PC-3 (cell line): Measurements from ENCODE around the gene NAA40. TPM values are rescaled to one million over a fixed set of nuclear protein-coding genes. Genes with fewer than 3 reads are reported as not detected.
A peak's percentile ranks its signal among the peaks of the same experiment; 100 is the strongest.

Experiments
- ATAC-seq: fragments of 200-7000 bp; cut with Tn5 transposase; 2 replicates; pipeline ENCODE4 v1.9.1; 2020; ENCODE audit warnings: mild to moderate bottlenecking, moderate library complexity
- BruUV-seq: library from RNA; stranded (reverse); fragments of 400-500 nt; replicated peaks from 2 replicates; lab custom pipeline; 2021; lab: Mats Ljungman, UMichigan
- CTCF ChIA-PET: fragments of 300-600 bp; sonication (Branson Sonifier 250); formaldehyde crosslinking; loops from one replicate; lab custom pipeline; 2022; ENCODE audit warnings: antibody characterized with exemption; lab: Charles Lee
- POLR2A ChIA-PET: fragments of 300-600 bp; sonication (Branson Sonifier 250); formaldehyde crosslinking; loops from one replicate; lab custom pipeline; 2022; ENCODE audit warnings: antibody characterized with exemption; ENCODE audit not compliant: unreplicated experiment; lab: Charles Lee
- DNase-seq: peaks from one replicate; pipeline ENCODE4 v3.0.0-alpha.2; 2015
- H2AFZ ChIP-seq: fragments of 300-600 bp; sonication (generic); 2 replicates; pipeline ENCODE4 v1.6.0; 2016; ENCODE audit warnings: antibody characterized with exemption, low read length
- H3F3A ChIP-seq: fragments of 300-600 bp; sonication (generic); one replicate; pipeline ENCODE4 v1.6.0; 2017; ENCODE audit warnings: antibody characterized with exemption, low read length, control low read depth, mild to moderate bottlenecking; ENCODE audit not compliant: unreplicated experiment
- H3K27ac ChIP-seq: fragments of 300-600 bp; sonication (generic); 2 replicates; pipeline ENCODE4 v1.5.1; 2016; ENCODE audit warnings: mild to moderate bottlenecking, low read length
- H3K27me3 ChIP-seq: fragments of 300-600 bp; sonication (generic); 2 replicates; pipeline ENCODE4 v1.6.1; 2016; ENCODE audit warnings: low read length, mixed read lengths
- H3K36me3 ChIP-seq: fragments of 300-600 bp; sonication (generic); 2 replicates; pipeline ENCODE4 v1.6.1; 2016; ENCODE audit warnings: low read depth, mixed run types, low read length, mixed read lengths
- H3K4me1 ChIP-seq: fragments of 300-600 bp; sonication (generic); 2 replicates; pipeline ENCODE4 v1.5.1; 2016; ENCODE audit warnings: low read length; ENCODE audit not compliant: insufficient read depth
- H3K4me2 ChIP-seq: fragments of 300-600 bp; sonication (generic); 2 replicates; pipeline ENCODE4 v1.6.0; 2016; ENCODE audit warnings: low read length
- H3K4me3 ChIP-seq: fragments of 300-600 bp; sonication (generic); 2 replicates; pipeline ENCODE4 v1.5.1; 2016; ENCODE audit warnings: mild to moderate bottlenecking, low read length, mixed read lengths
- H3K79me2 ChIP-seq: fragments of 300-600 bp; sonication (generic); 2 replicates; pipeline ENCODE4 v1.6.1; 2017; ENCODE audit warnings: low read length, mixed read lengths
- H3K9ac ChIP-seq: fragments of 300-600 bp; sonication (generic); 2 replicates; pipeline ENCODE4 v1.6.0; 2016; ENCODE audit warnings: mild to moderate bottlenecking, low read length
- H3K9me2 ChIP-seq: fragments of 300-600 bp; sonication (generic); replicated peaks from 2 replicates; pipeline ENCODE4 v1.6.1; 2016; ENCODE audit warnings: mixed run types, low read length, mixed read lengths
- H3K9me3 ChIP-seq: fragments of 300-600 bp; sonication (generic); 2 replicates; pipeline ENCODE4 v1.6.1; 2016; ENCODE audit warnings: low read length, mixed read lengths
- H4K20me1 ChIP-seq: fragments of 300-600 bp; sonication (generic); 2 replicates; pipeline ENCODE4 v1.6.1; 2016; ENCODE audit warnings: low read length, mixed read lengths
- EZH2 ChIP-seq: fragments of 300-600 bp; sonication (generic); IDR thresholded peaks from one replicate; pipeline ENCODE4 v1.6.1; 2017; ENCODE audit warnings: antibody characterized with exemption, mild to moderate bottlenecking, low read length; ENCODE audit not compliant: unreplicated experiment
- EZH2phosphoT487 ChIP-seq: fragments of 300-600 bp; sonication (generic); IDR thresholded peaks from 2 replicates; pipeline ENCODE4 v1.6.1; 2018; ENCODE audit warnings: mild to moderate bottlenecking, antibody characterized with exemption, low read length, borderline replicate concordance
- intact Hi-C: fragments of 100-400 bp; cut with micrococcal nuclease; formaldehyde crosslinking; loops from 2 replicates; pipeline ENCODE4 v1.9.0; 2023
- total RNA-seq: library from RNA; depleted of rRNA; stranded (reverse); fragments of >200 nt; gene quantifications from 2 replicates; pipeline ENCODE4 v1.2.3, GENCODE V29; 2014
- TF ChIP-seq, protein P1 (sequence below): fragments of 300-600 bp; sonication (generic); conservative IDR thresholded peaks from 2 replicates; pipeline ENCODE4 v1.5.1; 2017; ENCODE audit warnings: antibody characterized with exemption, low read depth, mild to moderate bottlenecking, low read length

NAA40 gene
- total RNA-seq, 1 experiment from 2014 or later, result 20.9 TPM

DNA sequence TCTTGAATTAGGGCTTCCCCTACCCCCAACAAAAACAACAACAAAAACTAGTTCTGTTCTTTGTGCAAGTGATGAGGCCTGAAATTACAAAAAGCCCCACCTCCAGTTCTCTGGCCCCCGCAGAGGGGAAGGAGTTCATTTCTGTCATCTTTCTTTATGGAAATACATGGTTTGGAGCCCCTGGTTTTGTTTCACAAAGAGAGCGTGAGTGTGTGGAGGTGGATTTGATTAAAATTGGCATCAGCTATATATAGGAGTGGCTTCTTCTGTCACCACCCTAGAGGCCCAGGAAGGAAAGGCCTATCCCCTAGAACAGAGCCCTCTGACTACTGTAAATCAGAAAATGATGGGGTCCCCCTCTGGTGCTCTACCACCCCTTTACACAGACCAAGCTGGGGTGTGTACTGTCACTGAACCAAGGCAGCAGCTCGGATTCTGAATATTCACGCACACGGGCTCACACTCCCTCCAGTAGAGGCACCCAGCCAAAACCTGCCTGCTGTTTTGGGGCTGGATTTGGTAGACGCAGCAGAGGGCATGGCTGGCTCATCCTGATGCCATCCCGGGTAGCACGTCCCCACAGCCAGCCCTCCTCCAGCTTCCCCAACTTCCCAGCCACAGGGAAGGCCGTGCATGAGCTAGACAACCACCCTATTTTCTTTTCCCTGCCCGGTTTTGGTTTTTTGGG, 41.2 kb upstream of the NAA40 start:
- BruUV-seq, result no TSS peak
- Histone ChIP-seq H3K4me2 (no peak overlapping the region), H3K9ac (no peak overlapping the region), H4K20me1 (0 out of 2 replicates have a peak, but pooled peaks cover 6% of the 10 kb centered on the region), H3K4me1 (no peaks in the 10 kb centered on the region), H3K27ac (no peak overlapping the region), H3K36me3 (peaks cover 70% of the 10 kb centered on the region), H3K9me2 (no peaks in the 10 kb centered on the region), H3K9me3 (no peaks in the 10 kb centered on the region), H3F3A (no peaks in the 10 kb centered on the region), H3K79me2 (peaks cover 14% of the 10 kb centered on the region), H3K4me3 (no peak overlapping the region), H3K27me3 (no peaks in the 10 kb centered on the region), H2AFZ (no peak overlapping the region)
- intact Hi-C loops, result no loop called here
- POLR2A ChIA-PET, result interaction anchor here (0.6 kb wide), 1 partner anchor 59 kb away, joined by 4 read pairs; no protein-coding TSS in a partner anchor
- TF ChIP-seq EZH2, result no peak
- no peak for TF ChIP-seq EZH2phosphoT487
- TF ChIP-seq, protein P1, sequence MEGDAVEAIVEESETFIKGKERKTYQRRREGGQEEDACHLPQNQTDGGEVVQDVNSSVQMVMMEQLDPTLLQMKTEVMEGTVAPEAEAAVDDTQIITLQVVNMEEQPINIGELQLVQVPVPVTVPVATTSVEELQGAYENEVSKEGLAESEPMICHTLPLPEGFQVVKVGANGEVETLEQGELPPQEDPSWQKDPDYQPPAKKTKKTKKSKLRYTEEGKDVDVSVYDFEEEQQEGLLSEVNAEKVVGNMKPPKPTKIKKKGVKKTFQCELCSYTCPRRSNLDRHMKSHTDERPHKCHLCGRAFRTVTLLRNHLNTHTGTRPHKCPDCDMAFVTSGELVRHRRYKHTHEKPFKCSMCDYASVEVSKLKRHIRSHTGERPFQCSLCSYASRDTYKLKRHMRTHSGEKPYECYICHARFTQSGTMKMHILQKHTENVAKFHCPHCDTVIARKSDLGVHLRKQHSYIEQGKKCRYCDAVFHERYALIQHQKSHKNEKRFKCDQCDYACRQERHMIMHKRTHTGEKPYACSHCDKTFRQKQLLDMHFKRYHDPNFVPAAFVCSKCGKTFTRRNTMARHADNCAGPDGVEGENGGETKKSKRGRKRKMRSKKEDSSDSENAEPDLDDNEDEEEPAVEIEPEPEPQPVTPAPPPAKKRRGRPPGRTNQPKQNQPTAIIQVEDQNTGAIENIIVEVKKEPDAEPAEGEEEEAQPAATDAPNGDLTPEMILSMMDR, result no peak
- ATAC-seq (no peak), DNase-seq (no peak)
- CTCF ChIA-PET, result no interaction called here

DNA sequence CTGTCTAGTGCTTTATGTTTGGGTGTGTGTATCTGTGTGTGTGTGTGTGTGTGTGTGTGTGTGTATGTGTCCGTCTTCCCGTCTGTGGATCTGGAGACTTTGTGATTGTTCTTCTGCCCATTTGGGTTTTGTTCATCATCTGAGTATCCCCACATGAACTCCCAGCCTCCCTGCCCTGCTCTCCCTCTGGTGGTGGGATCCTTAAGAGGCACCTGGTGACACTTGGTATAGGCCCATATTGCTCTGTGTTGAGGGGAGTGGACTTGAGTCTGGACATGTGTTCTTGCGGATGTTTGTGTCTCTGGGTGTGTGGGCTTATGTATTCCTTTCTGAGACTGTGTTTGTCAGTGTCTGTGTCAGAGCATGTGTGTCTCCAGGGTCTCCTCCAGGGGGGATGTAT, 37.1 kb upstream of the NAA40 start:
- no peaks in the 10 kb centered on the region for H4K20me1 ChIP-seq
- H3K9me2 ChIP-seq, result no peaks in the 10 kb centered on the region
- H3K9ac ChIP-seq, result no peak overlapping the region
- intact Hi-C loops, result loop anchor here (1.0 kb wide), 1 partner anchor 64 kb away; no protein-coding TSS in a partner anchor
- no peak overlapping the region for H3K27ac ChIP-seq
- H3F3A ChIP-seq, result no peaks in the 10 kb centered on the region
- ATAC-seq (peak; percentile 68; the same call in 1 of the 2 replicates), DNase-seq (peak; percentile 41)
- H3K4me1 ChIP-seq, result no peaks in the 10 kb centered on the region
- POLR2A ChIA-PET, result no interaction called here
- peaks cover 69% of the 10 kb centered on the region for H3K36me3 ChIP-seq
- no peak overlapping the region for H2AFZ ChIP-seq
- H3K4me3 ChIP-seq, result no peak overlapping the region
- H3K27me3 ChIP-seq, result no peaks in the 10 kb centered on the region
- no TSS peak for BruUV-seq
- H3K9me3 ChIP-seq, result no peaks in the 10 kb centered on the region
- no peak overlapping the region for H3K4me2 ChIP-seq
- CTCF ChIA-PET, result no interaction called here
- H3K79me2 ChIP-seq, result no peaks in the 10 kb centered on the region
- no peak for TF ChIP-seq EZH2
- TF ChIP-seq, protein P1, result peak; percentile 65
- TF ChIP-seq EZH2phosphoT487, result no peak

DNA sequence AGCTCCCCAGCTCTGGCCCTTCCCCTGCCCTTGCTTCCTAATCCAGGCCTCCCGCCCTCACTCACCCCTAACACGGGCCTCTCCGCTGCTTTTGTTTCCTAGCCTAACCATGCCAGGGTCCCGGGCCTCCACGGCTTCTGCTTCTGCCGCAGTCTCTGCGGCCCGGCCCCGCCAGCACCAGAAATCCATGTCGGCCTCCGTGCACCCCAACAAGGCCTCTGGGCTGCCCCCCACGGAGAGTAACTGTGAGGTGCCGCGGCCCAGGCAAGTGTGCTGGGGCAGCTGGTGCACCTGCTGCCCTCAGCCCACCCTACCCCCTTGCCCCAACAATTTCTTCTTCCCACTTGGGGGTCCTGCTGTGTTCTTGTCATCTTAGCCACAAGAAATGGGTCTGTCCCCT, 34.9 kb upstream of the NAA40 start:
- no peak for DNase-seq
- Histone ChIP-seq H3K79me2 (no peaks in the 10 kb centered on the region), H3K9me3 (no peaks in the 10 kb centered on the region), H3K36me3 (peaks cover 55% of the 10 kb centered on the region), H3K9ac (no peak overlapping the region), H3K4me2 (no peak overlapping the region), H3K4me3 (no peak overlapping the region), H3F3A (no peaks in the 10 kb centered on the region), H2AFZ (no peak overlapping the region), H3K27me3 (no peaks in the 10 kb centered on the region), H3K9me2 (no peaks in the 10 kb centered on the region), H3K4me1 (no peaks in the 10 kb centered on the region), H4K20me1 (no peaks in the 10 kb centered on the region), H3K27ac (no peak overlapping the region)
- CTCF ChIA-PET, result no interaction called here
- ATAC-seq, result no peak
- TF ChIP-seq EZH2phosphoT487, result no peak
- TF ChIP-seq, protein P1, result no peak
- no peak for TF ChIP-seq EZH2
- POLR2A ChIA-PET, result no interaction called here
- no TSS peak for BruUV-seq
- intact Hi-C loops, result no loop called here
